ENCODE data around the gene DNAAF8. TPM values are rescaled to one million over a fixed set of nuclear protein-coding genes. Genes with fewer than 3 reads are reported as not detected.

The DNAAF8 gene
- total RNA-seq, 1 experiment from 2014 or later: 2.4 TPM

- H3K4me1 ChIP-seq (replicated peaks; ENCODE audit: insufficient read depth): no peaks in the 10 kb centered on the region
- no peak overlapping the region for H3K4me2 ChIP-seq
- H3K9me3 ChIP-seq (ENCODE audit: insufficient read depth, low read depth): no peaks in the 10 kb centered on the region
- no peak overlapping the region for H3K27ac ChIP-seq
- CTCF ChIA-PET: interaction anchor here (0.6 kb wide), 1 partner anchor 66 kb away, joined by 5 read pairs; no protein-coding TSS in a partner anchor
- H3K79me2 ChIP-seq (ENCODE audit: low read depth): no peaks in the 10 kb centered on the region
- POLR2A ChIA-PET (ENCODE audit: unreplicated experiment): interaction anchor here (0.5 to 0.6 kb wide), 2 partner anchors 254 to 290 kb away, joined by 3 to 4 read pairs; no protein-coding TSS in a partner anchor
- no peak overlapping the region for H3K4me3 ChIP-seq
- intact Hi-C loops (cut with micrococcal nuclease; ENCODE audit: unreplicated experiment): no loop called here
- DNase-seq: no peak
- BruUV-seq (replicated peaks): no TSS peak
- H3K9me2 ChIP-seq (ENCODE audit: insufficient read depth): no peaks in the 10 kb centered on the region
- 0 out of 2 replicates have a peak, but pooled peaks cover 3% of the 10 kb centered on the region for H4K20me1 ChIP-seq (ENCODE audit: insufficient read depth)
- H3K27me3 ChIP-seq (ENCODE audit: insufficient read depth, low read depth): no peaks in the 10 kb centered on the region
- H3F3A ChIP-seq (ENCODE audit: insufficient read depth, low read depth): peaks cover 4% of the 10 kb centered on the region; the same call in 1 of the 2 replicates
- H3K36me3 ChIP-seq (ENCODE audit: low read depth): peaks cover 8% of the 10 kb centered on the region
- TF ChIP-seq, protein P1, sequence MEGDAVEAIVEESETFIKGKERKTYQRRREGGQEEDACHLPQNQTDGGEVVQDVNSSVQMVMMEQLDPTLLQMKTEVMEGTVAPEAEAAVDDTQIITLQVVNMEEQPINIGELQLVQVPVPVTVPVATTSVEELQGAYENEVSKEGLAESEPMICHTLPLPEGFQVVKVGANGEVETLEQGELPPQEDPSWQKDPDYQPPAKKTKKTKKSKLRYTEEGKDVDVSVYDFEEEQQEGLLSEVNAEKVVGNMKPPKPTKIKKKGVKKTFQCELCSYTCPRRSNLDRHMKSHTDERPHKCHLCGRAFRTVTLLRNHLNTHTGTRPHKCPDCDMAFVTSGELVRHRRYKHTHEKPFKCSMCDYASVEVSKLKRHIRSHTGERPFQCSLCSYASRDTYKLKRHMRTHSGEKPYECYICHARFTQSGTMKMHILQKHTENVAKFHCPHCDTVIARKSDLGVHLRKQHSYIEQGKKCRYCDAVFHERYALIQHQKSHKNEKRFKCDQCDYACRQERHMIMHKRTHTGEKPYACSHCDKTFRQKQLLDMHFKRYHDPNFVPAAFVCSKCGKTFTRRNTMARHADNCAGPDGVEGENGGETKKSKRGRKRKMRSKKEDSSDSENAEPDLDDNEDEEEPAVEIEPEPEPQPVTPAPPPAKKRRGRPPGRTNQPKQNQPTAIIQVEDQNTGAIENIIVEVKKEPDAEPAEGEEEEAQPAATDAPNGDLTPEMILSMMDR (conservative IDR thresholded peaks at IDR 0.05): no peak
- no peak for TF ChIP-seq EZH2 (IDR thresholded peaks at IDR 0.05; ENCODE audit: low read depth)
- H2AFZ ChIP-seq: no peak overlapping the region
Observed at GRCh38 chr16:4724661-4725270, 9.6 kb upstream of the DNAAF8 start.

GRCh38 chr16:4726616-4727015, 7.7 kb upstream of the DNAAF8 start:
- intact Hi-C loops (cut with micrococcal nuclease; ENCODE audit: unreplicated experiment): no loop called here
- Histone ChIP-seq H3K9me3 (ENCODE audit: insufficient read depth, low read depth) (no peaks in the 10 kb centered on the region), H3K4me1 (replicated peaks; ENCODE audit: insufficient read depth) (no peaks in the 10 kb centered on the region), H3K27ac (no peak overlapping the region), H3K36me3 (ENCODE audit: low read depth) (peaks cover 8% of the 10 kb centered on the region), H4K20me1 (ENCODE audit: insufficient read depth) (0 out of 2 replicates have a peak, but pooled peaks cover 3% of the 10 kb centered on the region), H3K4me3 (no peak overlapping the region), H3F3A (ENCODE audit: insufficient read depth, low read depth) (peaks cover 4% of the 10 kb centered on the region; the same call in 1 of the 2 replicates), H3K79me2 (ENCODE audit: low read depth) (no peaks in the 10 kb centered on the region; the same call in 1 of the 2 replicates), H2AFZ (no peak overlapping the region), H3K27me3 (ENCODE audit: insufficient read depth, low read depth) (no peaks in the 10 kb centered on the region), H3K9me2 (ENCODE audit: insufficient read depth) (no peaks in the 10 kb centered on the region), H3K4me2 (no peak overlapping the region)
- TF ChIP-seq, protein P1 (conservative IDR thresholded peaks at IDR 0.05): no peak
- TF ChIP-seq EZH2 (IDR thresholded peaks at IDR 0.05; ENCODE audit: low read depth): no peak
- CTCF ChIA-PET: no interaction called here
- no peak for DNase-seq
- BruUV-seq (replicated peaks): no TSS peak
- POLR2A ChIA-PET (ENCODE audit: unreplicated experiment): no interaction called here

DNA sequence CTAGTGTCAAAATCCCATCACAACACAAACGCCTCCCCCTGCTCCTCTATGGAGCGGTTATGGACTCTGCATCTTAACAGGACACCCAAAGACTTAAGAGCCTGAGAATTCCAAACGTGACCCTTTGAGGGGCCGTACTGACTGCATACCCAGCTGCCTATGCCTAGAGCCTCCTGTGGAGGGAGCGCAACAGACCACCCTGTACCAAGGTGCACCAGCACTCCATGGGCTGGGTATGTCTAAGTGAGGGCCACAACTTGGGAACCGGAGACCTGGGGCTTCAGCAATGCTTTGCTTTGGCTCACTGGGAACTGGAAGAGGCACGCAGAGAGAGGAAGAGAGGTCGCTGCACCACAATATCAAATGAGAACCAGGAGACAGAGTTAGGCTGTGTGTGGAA, 5.7 kb upstream of the DNAAF8 start:
- TF ChIP-seq, protein P1 (conservative IDR thresholded peaks at IDR 0.05): no peak
- no peak for TF ChIP-seq EZH2 (IDR thresholded peaks at IDR 0.05; ENCODE audit: low read depth)
- no peaks in the 10 kb centered on the region for H3K9me2 ChIP-seq (ENCODE audit: insufficient read depth)
- H2AFZ ChIP-seq: no peak overlapping the region
- no peak overlapping the region for H3K4me2 ChIP-seq
- intact Hi-C loops (cut with micrococcal nuclease; ENCODE audit: unreplicated experiment): no loop called here
- H4K20me1 ChIP-seq (ENCODE audit: insufficient read depth): 0 out of 2 replicates have a peak, but pooled peaks cover 3% of the 10 kb centered on the region
- POLR2A ChIA-PET (ENCODE audit: unreplicated experiment): no interaction called here
- peaks cover 19% of the 10 kb centered on the region for H3K79me2 ChIP-seq (ENCODE audit: low read depth)
- H3K4me3 ChIP-seq: no peak overlapping the region
- BruUV-seq (replicated peaks): no TSS peak
- H3K36me3 ChIP-seq (ENCODE audit: low read depth): peaks cover 8% of the 10 kb centered on the region
- no peaks in the 10 kb centered on the region for H3K27me3 ChIP-seq (ENCODE audit: insufficient read depth, low read depth)
- no peaks in the 10 kb centered on the region for H3K9me3 ChIP-seq (ENCODE audit: insufficient read depth, low read depth)
- peaks cover 5% of the 10 kb centered on the region; the same call in 1 of the 2 replicates for H3F3A ChIP-seq (ENCODE audit: insufficient read depth, low read depth)
- peaks cover 4% of the 10 kb centered on the region for H3K4me1 ChIP-seq (replicated peaks; ENCODE audit: insufficient read depth)
- CTCF ChIA-PET: no interaction called here
- H3K27ac ChIP-seq: no peak overlapping the region
- no peak for DNase-seq

All from PC-9 (cell line).